ENCODE results near the gene MTMR10. TPM values are rescaled to one million over a fixed set of nuclear protein-coding genes. Genes with fewer than 3 reads are reported as not detected.

MTMR10 gene
- total and polyA plus RNA-seq, 3 donors from 2014 or later = 27.0 to 36.6 (median 35.4) TPM

GRCh38 chr15:31031471-31032067, 40.1 kb upstream of the MTMR10 start:
- DNase-seq = no peak
- H3K36me3 ChIP-seq (ENCODE audit: low read depth, missing control alignments) = no peaks in the 10 kb centered on the region
- 92 to 94% methylated on average over 3 of the region's 3 CpGs for WGBS, 2 donors
- H3K27ac ChIP-seq = no peak overlapping the region
- no peak overlapping the region for H3K4me3 ChIP-seq
- no peaks in the 10 kb centered on the region for H3K27me3 ChIP-seq
- H3K9me3 ChIP-seq = no peaks in the 10 kb centered on the region
- intact Hi-C loops (cut with DNase I; ENCODE audit: low total_unique reads) = no loop called here
- TF ChIP-seq POLR2A (IDR thresholded peaks at IDR 0.05) = no peak
- TF ChIP-seq CTCF (IDR thresholded peaks at IDR 0.05) = no peak
- peaks cover 6% of the 10 kb centered on the region for H3K4me1 ChIP-seq

DNA sequence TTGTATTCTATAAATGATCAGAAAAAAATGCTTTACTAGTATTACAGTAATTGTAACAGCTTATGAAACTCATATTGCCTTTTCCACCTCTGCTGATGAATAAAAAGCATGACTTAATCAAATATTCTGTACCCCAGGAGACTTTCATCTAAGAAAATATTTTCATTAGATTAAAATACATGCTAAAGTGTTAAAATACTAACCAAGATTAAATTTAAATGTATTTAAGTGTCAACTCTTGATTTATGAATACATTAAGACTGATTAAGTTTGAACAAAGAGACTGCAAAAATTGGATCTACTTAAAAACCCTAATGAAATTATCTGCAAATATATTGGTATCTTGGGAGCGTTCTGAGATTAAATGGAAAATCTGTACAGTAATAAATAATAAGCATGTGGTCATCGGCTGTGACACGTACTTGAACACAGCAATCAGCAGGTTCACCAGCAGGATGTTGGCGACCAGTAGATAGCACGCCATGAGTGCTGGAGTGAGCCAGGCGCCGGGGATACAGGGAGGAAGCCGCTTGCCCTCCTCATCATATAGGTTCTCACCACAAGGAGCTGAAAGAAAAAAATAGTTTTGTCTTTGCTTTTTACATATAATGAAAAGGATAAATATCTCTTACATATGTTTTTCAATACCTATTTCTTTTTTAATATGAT, 36.6 kb upstream of the MTMR10 start:
- Histone ChIP-seq H3K9me3 (no peaks in the 10 kb centered on the region), H3K4me1 (peaks cover 6% of the 10 kb centered on the region), H3K27ac (no peak overlapping the region), H3K36me3 (ENCODE audit: low read depth, missing control alignments) (no peaks in the 10 kb centered on the region), H3K27me3 (no peaks in the 10 kb centered on the region), H3K4me3 (no peak overlapping the region)
- TF ChIP-seq CTCF (IDR thresholded peaks at IDR 0.05) = no peak
- no peak for TF ChIP-seq POLR2A (IDR thresholded peaks at IDR 0.05)
- intact Hi-C loops (cut with DNase I; ENCODE audit: low total_unique reads) = no loop called here
- no peak for DNase-seq
- 78 to 84% methylated on average over 8 of the region's 8 CpGs for WGBS, 2 donors

- Histone ChIP-seq H3K9me3 (no peaks in the 10 kb centered on the region), H3K4me1 (peaks cover 4% of the 10 kb centered on the region), H3K27me3 (no peaks in the 10 kb centered on the region), H3K27ac (no peak overlapping the region), H3K36me3 (ENCODE audit: low read depth, missing control alignments) (no peaks in the 10 kb centered on the region), H3K4me3 (peak overlapping the region; percentile 34 to 40)
- intact Hi-C loops (cut with DNase I; ENCODE audit: low total_unique reads) = no loop called here
- TF ChIP-seq CTCF (IDR thresholded peaks at IDR 0.05) (no peak), POLR2A (IDR thresholded peaks at IDR 0.05) (no peak)
- WGBS, 2 donors = 75 to 77% methylated on average over 25 of the region's 25 CpGs
- DNase-seq = peak; percentile 74
These were observed 34.6 kb upstream of the MTMR10 start for GRCh38 chr15:31025996-31026395.

DNA sequence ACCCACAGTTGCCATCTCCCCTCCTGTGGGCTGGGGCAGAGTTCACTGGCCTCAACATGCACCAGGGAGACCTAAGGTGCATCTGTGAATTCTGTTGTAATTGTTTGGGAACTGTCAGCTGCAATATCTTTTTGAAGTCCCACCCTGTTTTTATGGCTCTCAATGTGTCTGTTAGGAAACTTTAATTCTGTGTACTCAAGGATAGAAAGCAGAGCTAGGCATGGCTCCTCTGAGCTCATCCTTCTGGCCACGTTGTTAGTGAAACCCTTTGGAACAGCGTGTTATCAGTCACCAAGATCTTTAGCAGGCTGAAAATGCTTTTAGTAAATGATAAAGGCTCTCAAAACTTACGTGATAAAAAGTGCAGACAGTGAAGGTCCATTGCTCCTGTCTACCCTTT, 33.6 kb upstream of the MTMR10 start:
- no peak for TF ChIP-seq POLR2A (IDR thresholded peaks at IDR 0.05)
- no peak for TF ChIP-seq CTCF (IDR thresholded peaks at IDR 0.05)
- no peak for DNase-seq
- no peaks in the 10 kb centered on the region for H3K36me3 ChIP-seq (ENCODE audit: low read depth, missing control alignments)
- H3K4me3 ChIP-seq = no peak overlapping the region
- peaks cover 4% of the 10 kb centered on the region for H3K4me1 ChIP-seq
- intact Hi-C loops (cut with DNase I; ENCODE audit: low total_unique reads) = no loop called here
- WGBS, 2 donors = 29 to 32% methylated on average over 3 of the region's 3 CpGs
- H3K27me3 ChIP-seq = no peaks in the 10 kb centered on the region
- no peak overlapping the region for H3K27ac ChIP-seq
- no peaks in the 10 kb centered on the region for H3K9me3 ChIP-seq

GRCh38 chr15:31024330-31024729, 32.9 kb upstream of the MTMR10 start:
- no peak for DNase-seq
- Histone ChIP-seq H3K4me1 (peaks cover 4% of the 10 kb centered on the region), H3K4me3 (no peak overlapping the region), H3K27ac (no peak overlapping the region), H3K9me3 (no peaks in the 10 kb centered on the region), H3K36me3 (ENCODE audit: low read depth, missing control alignments) (no peaks in the 10 kb centered on the region), H3K27me3 (no peaks in the 10 kb centered on the region)
- 28 to 35% methylated on average over 5 of the region's 5 CpGs for WGBS, 2 donors
- intact Hi-C loops (cut with DNase I; ENCODE audit: low total_unique reads) = no loop called here
- TF ChIP-seq CTCF (IDR thresholded peaks at IDR 0.05) (no peak), POLR2A (IDR thresholded peaks at IDR 0.05) (no peak)
